ENCODE results near the gene CADM1. TPM values are rescaled to one million over a fixed set of nuclear protein-coding genes. Genes with fewer than 3 reads are reported as not detected.

CADM1 gene
- total RNA-seq, 1 experiment from 2014 or later: 1.1 TPM

DNA sequence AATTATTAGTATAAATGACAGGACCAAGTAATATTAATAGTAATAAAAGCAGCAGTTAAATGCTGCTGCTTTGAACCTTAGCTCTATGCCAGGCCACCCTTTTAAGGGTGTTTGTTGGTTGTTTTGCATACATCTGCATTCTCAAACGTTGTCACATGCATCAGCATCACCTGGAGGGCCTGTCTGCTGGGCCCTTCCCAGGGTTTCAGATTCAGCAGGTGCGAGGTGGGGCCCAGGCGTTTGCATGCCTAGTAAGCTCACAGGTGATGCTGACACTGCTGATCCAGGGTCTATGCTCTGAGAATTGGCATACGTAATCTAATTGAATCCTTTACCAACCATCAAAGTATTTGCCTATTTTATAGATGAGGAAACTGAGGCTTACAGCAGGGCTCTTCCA lies 246.5 kb downstream of the CADM1 start:
- no TSS peak for BruUV-seq (replicated peaks)
- H3K4me1 ChIP-seq (ENCODE audit: insufficient read depth, low read length): no peaks in the 10 kb centered on the region
- CTCF ChIA-PET: no interaction called here
- H3K27me3 ChIP-seq (ENCODE audit: low read length): no peaks in the 10 kb centered on the region
- H2AFZ ChIP-seq (ENCODE audit: low read length): no peak overlapping the region
- H4K20me1 ChIP-seq (ENCODE audit: low read length): no peaks in the 10 kb centered on the region
- no peak overlapping the region for H3K4me3 ChIP-seq (ENCODE audit: low read length)
- peaks cover 7% of the 10 kb centered on the region; the same call in 1 of the 2 replicates for H3K9me3 ChIP-seq (ENCODE audit: low read length)
- no peaks in the 10 kb centered on the region for H3K36me3 ChIP-seq (ENCODE audit: low read depth, low read length)
- H3K27ac ChIP-seq (ENCODE audit: low read length): no peak overlapping the region
- DNase-seq: no peak
- no peak overlapping the region for H3K4me2 ChIP-seq (ENCODE audit: low read length)
- H3K9ac ChIP-seq (ENCODE audit: low read length): no peak overlapping the region
- no peak for ATAC-seq
- intact Hi-C loops (cut with micrococcal nuclease): no loop called here
- no peaks in the 10 kb centered on the region for H3K9me2 ChIP-seq (replicated peaks; ENCODE audit: low read length)
- POLR2A ChIA-PET (ENCODE audit: unreplicated experiment): no interaction called here
- H3K79me2 ChIP-seq (ENCODE audit: low read length): no peaks in the 10 kb centered on the region
- TF ChIP-seq EZH2 (IDR thresholded peaks at IDR 0.05; ENCODE audit: low read length, unreplicated experiment) (no peak), EZH2phosphoT487 (IDR thresholded peaks at IDR 0.05; ENCODE audit: borderline replicate concordance, low read length) (no peak)
- TF ChIP-seq, protein P1, sequence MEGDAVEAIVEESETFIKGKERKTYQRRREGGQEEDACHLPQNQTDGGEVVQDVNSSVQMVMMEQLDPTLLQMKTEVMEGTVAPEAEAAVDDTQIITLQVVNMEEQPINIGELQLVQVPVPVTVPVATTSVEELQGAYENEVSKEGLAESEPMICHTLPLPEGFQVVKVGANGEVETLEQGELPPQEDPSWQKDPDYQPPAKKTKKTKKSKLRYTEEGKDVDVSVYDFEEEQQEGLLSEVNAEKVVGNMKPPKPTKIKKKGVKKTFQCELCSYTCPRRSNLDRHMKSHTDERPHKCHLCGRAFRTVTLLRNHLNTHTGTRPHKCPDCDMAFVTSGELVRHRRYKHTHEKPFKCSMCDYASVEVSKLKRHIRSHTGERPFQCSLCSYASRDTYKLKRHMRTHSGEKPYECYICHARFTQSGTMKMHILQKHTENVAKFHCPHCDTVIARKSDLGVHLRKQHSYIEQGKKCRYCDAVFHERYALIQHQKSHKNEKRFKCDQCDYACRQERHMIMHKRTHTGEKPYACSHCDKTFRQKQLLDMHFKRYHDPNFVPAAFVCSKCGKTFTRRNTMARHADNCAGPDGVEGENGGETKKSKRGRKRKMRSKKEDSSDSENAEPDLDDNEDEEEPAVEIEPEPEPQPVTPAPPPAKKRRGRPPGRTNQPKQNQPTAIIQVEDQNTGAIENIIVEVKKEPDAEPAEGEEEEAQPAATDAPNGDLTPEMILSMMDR (conservative IDR thresholded peaks at IDR 0.05; ENCODE audit: low read depth, low read length): no peak
- H3F3A ChIP-seq (ENCODE audit: low read length, unreplicated experiment): no peaks in the 10 kb centered on the region

- Histone ChIP-seq H3K36me3 (ENCODE audit: low read depth, low read length) (no peaks in the 10 kb centered on the region), H3K9ac (ENCODE audit: low read length) (no peak overlapping the region), H3F3A (ENCODE audit: low read length, unreplicated experiment) (no peaks in the 10 kb centered on the region), H3K79me2 (ENCODE audit: low read length) (no peaks in the 10 kb centered on the region), H3K4me3 (ENCODE audit: low read length) (no peak overlapping the region), H4K20me1 (ENCODE audit: low read length) (no peaks in the 10 kb centered on the region), H3K4me1 (ENCODE audit: insufficient read depth, low read length) (no peaks in the 10 kb centered on the region), H3K9me2 (replicated peaks; ENCODE audit: low read length) (no peaks in the 10 kb centered on the region), H2AFZ (ENCODE audit: low read length) (no peak overlapping the region), H3K4me2 (ENCODE audit: low read length) (no peak overlapping the region), H3K9me3 (ENCODE audit: low read length) (peaks cover 10% of the 10 kb centered on the region; the same call in 1 of the 2 replicates), H3K27me3 (ENCODE audit: low read length) (no peaks in the 10 kb centered on the region), H3K27ac (ENCODE audit: low read length) (no peak overlapping the region)
- intact Hi-C loops (cut with micrococcal nuclease): no loop called here
- DNase-seq: no peak
- TF ChIP-seq EZH2 (IDR thresholded peaks at IDR 0.05; ENCODE audit: low read length, unreplicated experiment) (no peak), EZH2phosphoT487 (IDR thresholded peaks at IDR 0.05; ENCODE audit: borderline replicate concordance, low read length) (no peak)
- TF ChIP-seq, protein P1 (conservative IDR thresholded peaks at IDR 0.05; ENCODE audit: low read depth, low read length): no peak
- ATAC-seq: no peak
- BruUV-seq (replicated peaks): no TSS peak
- POLR2A ChIA-PET (ENCODE audit: unreplicated experiment): no interaction called here
- CTCF ChIA-PET: no interaction called here
Measured at GRCh38 chr11:115257270-115257669, 246.9 kb downstream of the CADM1 start.

- H3K9me3 ChIP-seq (ENCODE audit: low read length): peaks cover 10% of the 10 kb centered on the region; the same call in 1 of the 2 replicates
- no peaks in the 10 kb centered on the region for H3K79me2 ChIP-seq (ENCODE audit: low read length)
- H3K4me3 ChIP-seq (ENCODE audit: low read length): no peak overlapping the region
- no peak overlapping the region for H3K4me2 ChIP-seq (ENCODE audit: low read length)
- no peaks in the 10 kb centered on the region for H3K4me1 ChIP-seq (ENCODE audit: insufficient read depth, low read length)
- H3K36me3 ChIP-seq (ENCODE audit: low read depth, low read length): no peaks in the 10 kb centered on the region
- CTCF ChIA-PET: no interaction called here
- no peak overlapping the region for H3K9ac ChIP-seq (ENCODE audit: low read length)
- no peaks in the 10 kb centered on the region for H4K20me1 ChIP-seq (ENCODE audit: low read length)
- intact Hi-C loops (cut with micrococcal nuclease): no loop called here
- TF ChIP-seq, protein P1 (conservative IDR thresholded peaks at IDR 0.05; ENCODE audit: low read depth, low read length): no peak
- TF ChIP-seq EZH2 (IDR thresholded peaks at IDR 0.05; ENCODE audit: low read length, unreplicated experiment): no peak
- TF ChIP-seq EZH2phosphoT487 (IDR thresholded peaks at IDR 0.05; ENCODE audit: borderline replicate concordance, low read length): no peak
- H3F3A ChIP-seq (ENCODE audit: low read length, unreplicated experiment): no peaks in the 10 kb centered on the region
- H2AFZ ChIP-seq (ENCODE audit: low read length): no peak overlapping the region
- H3K27ac ChIP-seq (ENCODE audit: low read length): no peak overlapping the region
- H3K9me2 ChIP-seq (replicated peaks; ENCODE audit: low read length): no peaks in the 10 kb centered on the region
- no peaks in the 10 kb centered on the region for H3K27me3 ChIP-seq (ENCODE audit: low read length)
- BruUV-seq (replicated peaks): no TSS peak
- POLR2A ChIA-PET (ENCODE audit: unreplicated experiment): no interaction called here
- no peak for DNase-seq
- no peak for ATAC-seq
Measured at GRCh38 chr11:115256397-115257197, 247.6 kb downstream of the CADM1 start.
